Uterus (tissue), 2 donors: ENCODE data around the gene RTRAF.

ENCODE experiments used
- CTCF ChIP-seq, 4 experiments: fragments of 200-600 bp in 2 of 4; fragments of 450-650 bp in 2 of 4; sonication (generic) in 2 of 4; IDR thresholded peaks; one replicate each; pipeline ENCODE4 v1.5.1; 2016 to 2019; ENCODE audit warnings: antibody characterized with exemption in 4 of 4, mild to moderate bottlenecking in 2 of 4, moderate library complexity in 1 of 4
- POLR2A ChIP-seq, 2 donors: fragments of 450-650 bp; IDR thresholded peaks; one replicate each; pipeline ENCODE4 v1.6.1; 2016; ENCODE audit warnings: antibody characterized with exemption in 2 of 2, mild to moderate bottlenecking in 1 of 2, moderate library complexity in 1 of 2

- TF ChIP-seq CTCF (IDR thresholded peaks at IDR 0.05) (no peak), POLR2A (IDR thresholded peaks at IDR 0.05) (no peak)
Observed at GRCh38 chr14:51939755-51940301, 49.5 kb upstream of the RTRAF start.
